ENCODE data around the gene ANKRD52. TPM values are rescaled to one million over a fixed set of nuclear protein-coding genes. Genes with fewer than 3 reads are reported as not detected.

ANKRD52 gene
- total RNA-seq, 4 donors from 2014 or later: 13.8 to 31.5 (median 19.6) TPM

DNA sequence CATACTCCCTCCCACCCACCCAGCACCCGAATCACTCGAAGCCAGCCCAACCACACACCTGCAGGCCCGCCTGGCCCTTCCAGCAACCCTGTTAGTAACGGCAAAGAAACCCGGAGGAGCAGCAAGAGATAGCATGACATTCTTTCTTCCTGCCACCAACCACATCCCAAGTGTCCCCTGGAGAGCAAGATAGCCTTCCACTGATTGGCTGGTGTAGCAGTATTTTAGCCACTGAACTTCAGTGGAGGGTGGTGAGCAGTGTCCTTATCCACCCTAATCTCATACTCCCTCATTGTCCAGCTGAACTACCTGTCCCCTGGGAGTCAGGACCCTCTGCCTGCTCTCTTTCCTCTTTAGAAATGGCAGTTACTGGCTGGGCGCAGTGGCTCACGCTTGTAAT, 29.1 kb downstream of the ANKRD52 start:
- Histone ChIP-seq H3K27me3 (no peaks in the 10 kb centered on the region), H3K36me3 (peaks cover 0 to 36% (median 16%) of the 10 kb centered on the region in 4 donors), H3K4me1 (peaks cover 5 to 17% (median 12%) of the 10 kb centered on the region in 4 donors), H3K9me3 (no peaks in the 10 kb centered on the region), H3K27ac (replicated peaks in 1 of 4) (no peak overlapping the region), H3K4me3 (no peak overlapping the region)
- WGBS: 90% methylated on average over 6 of the region's 7 CpGs
- intact Hi-C loops (cut with DNase I): no loop called here
- no peak for DNase-seq (ENCODE audit: extremely low spot score)
- TF ChIP-seq EP300 (IDR thresholded peaks at IDR 0.05) (no peak), POLR2AphosphoS5 (IDR thresholded peaks at IDR 0.05) (no peak), POLR2A (IDR thresholded peaks at IDR 0.05; ENCODE audit: low read depth) (no peak)
- TF ChIP-seq, protein P1, sequence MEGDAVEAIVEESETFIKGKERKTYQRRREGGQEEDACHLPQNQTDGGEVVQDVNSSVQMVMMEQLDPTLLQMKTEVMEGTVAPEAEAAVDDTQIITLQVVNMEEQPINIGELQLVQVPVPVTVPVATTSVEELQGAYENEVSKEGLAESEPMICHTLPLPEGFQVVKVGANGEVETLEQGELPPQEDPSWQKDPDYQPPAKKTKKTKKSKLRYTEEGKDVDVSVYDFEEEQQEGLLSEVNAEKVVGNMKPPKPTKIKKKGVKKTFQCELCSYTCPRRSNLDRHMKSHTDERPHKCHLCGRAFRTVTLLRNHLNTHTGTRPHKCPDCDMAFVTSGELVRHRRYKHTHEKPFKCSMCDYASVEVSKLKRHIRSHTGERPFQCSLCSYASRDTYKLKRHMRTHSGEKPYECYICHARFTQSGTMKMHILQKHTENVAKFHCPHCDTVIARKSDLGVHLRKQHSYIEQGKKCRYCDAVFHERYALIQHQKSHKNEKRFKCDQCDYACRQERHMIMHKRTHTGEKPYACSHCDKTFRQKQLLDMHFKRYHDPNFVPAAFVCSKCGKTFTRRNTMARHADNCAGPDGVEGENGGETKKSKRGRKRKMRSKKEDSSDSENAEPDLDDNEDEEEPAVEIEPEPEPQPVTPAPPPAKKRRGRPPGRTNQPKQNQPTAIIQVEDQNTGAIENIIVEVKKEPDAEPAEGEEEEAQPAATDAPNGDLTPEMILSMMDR (IDR thresholded peaks at IDR 0.05): no peak

DNA sequence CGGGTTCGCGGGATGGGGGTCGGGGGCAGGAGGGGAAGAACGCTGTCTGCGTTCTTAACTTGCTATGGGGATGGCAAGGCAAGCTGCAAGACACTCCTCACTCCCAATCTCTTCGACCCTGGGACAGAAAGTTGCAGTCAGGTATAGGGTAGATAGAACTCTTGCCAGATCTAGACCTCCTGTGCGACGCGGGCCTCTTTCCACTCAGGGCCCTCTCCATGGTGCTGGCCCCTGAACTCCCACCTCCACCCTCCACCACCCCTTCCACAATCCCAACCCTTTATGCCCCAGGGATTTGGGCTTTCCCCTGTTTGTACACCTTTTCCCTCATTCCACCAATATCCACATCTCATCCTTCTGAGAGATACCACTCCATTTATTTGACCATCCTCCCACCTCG, 33.2 kb downstream of the ANKRD52 start:
- whole genome bisulfite sequencing: 62% methylated on average over 8 of the region's 11 CpGs
- DNase-seq (ENCODE audit: extremely low spot score): no peak
- Histone ChIP-seq H3K27ac (replicated peaks in 1 of 4) (peak overlapping the region; percentile 65 to 98 (median 95)), H3K9me3 (no peaks in the 10 kb centered on the region), H3K36me3 (peaks cover 0 to 36% (median 16%) of the 10 kb centered on the region in 4 donors), H3K27me3 (no peaks in the 10 kb centered on the region), H3K4me1 (peaks cover 31 to 48% (median 43%) of the 10 kb centered on the region in 4 donors), H3K4me3 (peak overlapping the region; percentile 57 to 65 (median 60))
- TF ChIP-seq POLR2AphosphoS5 (IDR thresholded peaks at IDR 0.05) (no peak), POLR2A (IDR thresholded peaks at IDR 0.05; ENCODE audit: low read depth) (no peak), EP300 (IDR thresholded peaks at IDR 0.05) (no peak)
- TF ChIP-seq, protein P1 (IDR thresholded peaks at IDR 0.05): no peak
- intact Hi-C loops (cut with DNase I): loop anchor here (1.0 to 2.0 kb wide), 3 partner anchors 18 to 106 kb away; partner anchors contain the start of gene ZC3H10

DNA sequence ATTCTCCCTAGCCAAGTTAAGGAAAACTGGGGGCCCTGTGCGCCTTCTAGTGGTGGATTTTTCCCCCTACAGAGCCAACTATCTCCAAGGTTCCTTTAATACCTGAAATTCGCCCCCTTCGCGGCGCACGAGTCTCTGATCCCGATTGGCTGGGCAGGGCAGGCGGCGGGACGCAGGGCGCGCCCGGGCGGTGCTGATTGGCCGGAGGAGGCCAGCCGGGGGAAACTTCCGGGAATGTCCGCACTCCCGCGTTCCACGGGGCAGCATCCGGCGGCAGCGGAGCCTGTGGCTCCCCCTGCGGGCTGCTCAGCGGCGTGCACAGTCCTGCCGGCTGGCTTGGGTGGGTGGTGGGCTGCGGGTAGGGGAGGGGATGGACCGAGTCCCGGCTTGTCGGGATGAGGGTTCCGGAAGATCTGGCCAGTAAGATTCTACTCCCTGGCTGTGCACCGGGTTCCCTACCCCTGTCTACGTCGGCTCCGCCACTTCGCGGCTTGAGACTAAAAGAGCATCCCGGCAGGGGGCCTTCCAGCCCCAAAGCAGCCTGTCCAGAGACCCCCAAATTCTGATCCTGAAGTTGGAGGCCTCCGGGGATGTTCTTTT, 34.0 kb downstream of the ANKRD52 start, which contains the start of gene NABP2:
Gene NABP2, plus strand, starts transcription at position 241 of the 600 bp plus-strand sequence. CDS start 515 bp downstream, outside the sequence.
- H3K4me3 ChIP-seq: peak within 1 kb of the TSS; percentile 57 to 65 (median 60)
- peak; percentile 99 for DNase-seq (ENCODE audit: extremely low spot score)
- H3K36me3 ChIP-seq: peaks cover 0 to 33% (median 14%) of the 10 kb centered on the region in 4 donors
- WGBS: 2% methylated on average over 8 of the region's 41 CpGs
- peak within 1 kb of the TSS; percentile 94 to 98 (median 96) for H3K27ac ChIP-seq (replicated peaks in 1 of 4)
- H3K9me3 ChIP-seq: no peaks in the 10 kb centered on the region
- H3K27me3 ChIP-seq: no peaks in the 10 kb centered on the region
- TF ChIP-seq, protein P1 (IDR thresholded peaks at IDR 0.05): peak in 2 of 3 experiments; percentile 95 to 98
- TF ChIP-seq POLR2A (IDR thresholded peaks at IDR 0.05; ENCODE audit: low read depth): no peak
- TF ChIP-seq POLR2AphosphoS5 (IDR thresholded peaks at IDR 0.05): peak; percentile 74 to 91
- no peak for TF ChIP-seq EP300 (IDR thresholded peaks at IDR 0.05)
- intact Hi-C loops (cut with DNase I): loop anchor here (1.0 to 2.0 kb wide), 3 partner anchors 17 to 105 kb away; partner anchors contain the start of gene ZC3H10
- peaks cover 38 to 56% (median 50%) of the 10 kb centered on the region in 4 donors for H3K4me1 ChIP-seq

DNA sequence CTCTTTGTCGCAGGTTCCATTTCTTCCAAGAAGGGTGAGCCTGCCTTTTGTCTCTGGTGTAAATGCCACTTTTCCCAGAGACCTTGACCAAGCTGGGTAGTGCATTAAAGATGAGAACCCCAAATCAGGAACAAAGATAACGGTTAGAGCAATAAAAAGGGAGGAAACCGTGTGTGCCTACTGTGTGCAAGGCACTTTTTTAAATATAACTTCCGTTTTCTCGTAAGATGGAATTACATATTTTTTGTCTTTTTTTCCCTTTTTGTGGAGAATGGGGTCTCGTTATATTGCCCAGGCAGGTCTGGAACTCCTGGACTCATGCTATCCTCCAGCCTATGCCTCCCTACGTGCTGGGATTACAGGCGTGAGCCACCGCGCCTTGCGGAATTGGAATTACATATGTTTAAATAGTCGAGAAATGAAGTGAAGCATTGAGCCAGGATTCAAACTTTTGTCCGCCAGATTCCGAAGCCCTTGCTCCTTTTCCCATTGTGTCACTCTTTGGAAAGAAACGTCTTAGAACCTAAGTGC, 34.5 kb downstream of the ANKRD52 start:
- intact Hi-C loops (cut with DNase I): loop anchor here (1.0 to 2.0 kb wide), 3 partner anchors 17 to 105 kb away; partner anchors contain the start of gene ZC3H10
- H3K27ac ChIP-seq (replicated peaks in 1 of 4): peak overlapping the region; percentile 94 to 98 (median 96)
- H3K4me3 ChIP-seq: peak overlapping the region; percentile 57 to 65 (median 60)
- H3K4me1 ChIP-seq: peaks cover 40 to 61% (median 56%) of the 10 kb centered on the region in 4 donors
- no peak for DNase-seq (ENCODE audit: extremely low spot score)
- no peaks in the 10 kb centered on the region for H3K9me3 ChIP-seq
- TF ChIP-seq EP300 (IDR thresholded peaks at IDR 0.05) (no peak), POLR2A (IDR thresholded peaks at IDR 0.05; ENCODE audit: low read depth) (no peak), POLR2AphosphoS5 (IDR thresholded peaks at IDR 0.05) (no peak)
- TF ChIP-seq, protein P1 (IDR thresholded peaks at IDR 0.05): no peak
- H3K27me3 ChIP-seq: no peaks in the 10 kb centered on the region
- peaks cover 0 to 28% (median 9%) of the 10 kb centered on the region in 4 donors for H3K36me3 ChIP-seq
- WGBS: 31% methylated on average over 15 of the region's 15 CpGs

Data from esophagus muscularis mucosa (tissue), 4 donors.